ENCODE results near the gene MCTP2. TPM values are rescaled to one million over a fixed set of nuclear protein-coding genes. Genes with fewer than 3 reads are reported as not detected.

The MCTP2 gene, protein sequence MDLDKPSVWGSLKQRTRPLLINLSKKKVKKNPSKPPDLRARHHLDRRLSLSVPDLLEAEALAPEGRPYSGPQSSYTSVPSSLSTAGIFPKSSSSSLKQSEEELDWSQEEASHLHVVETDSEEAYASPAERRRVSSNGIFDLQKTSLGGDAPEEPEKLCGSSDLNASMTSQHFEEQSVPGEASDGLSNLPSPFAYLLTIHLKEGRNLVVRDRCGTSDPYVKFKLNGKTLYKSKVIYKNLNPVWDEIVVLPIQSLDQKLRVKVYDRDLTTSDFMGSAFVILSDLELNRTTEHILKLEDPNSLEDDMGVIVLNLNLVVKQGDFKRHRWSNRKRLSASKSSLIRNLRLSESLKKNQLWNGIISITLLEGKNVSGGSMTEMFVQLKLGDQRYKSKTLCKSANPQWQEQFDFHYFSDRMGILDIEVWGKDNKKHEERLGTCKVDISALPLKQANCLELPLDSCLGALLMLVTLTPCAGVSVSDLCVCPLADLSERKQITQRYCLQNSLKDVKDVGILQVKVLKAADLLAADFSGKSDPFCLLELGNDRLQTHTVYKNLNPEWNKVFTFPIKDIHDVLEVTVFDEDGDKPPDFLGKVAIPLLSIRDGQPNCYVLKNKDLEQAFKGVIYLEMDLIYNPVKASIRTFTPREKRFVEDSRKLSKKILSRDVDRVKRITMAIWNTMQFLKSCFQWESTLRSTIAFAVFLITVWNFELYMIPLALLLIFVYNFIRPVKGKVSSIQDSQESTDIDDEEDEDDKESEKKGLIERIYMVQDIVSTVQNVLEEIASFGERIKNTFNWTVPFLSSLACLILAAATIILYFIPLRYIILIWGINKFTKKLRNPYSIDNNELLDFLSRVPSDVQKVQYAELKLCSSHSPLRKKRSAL
- total RNA-seq: 14.2 TPM

DNA sequence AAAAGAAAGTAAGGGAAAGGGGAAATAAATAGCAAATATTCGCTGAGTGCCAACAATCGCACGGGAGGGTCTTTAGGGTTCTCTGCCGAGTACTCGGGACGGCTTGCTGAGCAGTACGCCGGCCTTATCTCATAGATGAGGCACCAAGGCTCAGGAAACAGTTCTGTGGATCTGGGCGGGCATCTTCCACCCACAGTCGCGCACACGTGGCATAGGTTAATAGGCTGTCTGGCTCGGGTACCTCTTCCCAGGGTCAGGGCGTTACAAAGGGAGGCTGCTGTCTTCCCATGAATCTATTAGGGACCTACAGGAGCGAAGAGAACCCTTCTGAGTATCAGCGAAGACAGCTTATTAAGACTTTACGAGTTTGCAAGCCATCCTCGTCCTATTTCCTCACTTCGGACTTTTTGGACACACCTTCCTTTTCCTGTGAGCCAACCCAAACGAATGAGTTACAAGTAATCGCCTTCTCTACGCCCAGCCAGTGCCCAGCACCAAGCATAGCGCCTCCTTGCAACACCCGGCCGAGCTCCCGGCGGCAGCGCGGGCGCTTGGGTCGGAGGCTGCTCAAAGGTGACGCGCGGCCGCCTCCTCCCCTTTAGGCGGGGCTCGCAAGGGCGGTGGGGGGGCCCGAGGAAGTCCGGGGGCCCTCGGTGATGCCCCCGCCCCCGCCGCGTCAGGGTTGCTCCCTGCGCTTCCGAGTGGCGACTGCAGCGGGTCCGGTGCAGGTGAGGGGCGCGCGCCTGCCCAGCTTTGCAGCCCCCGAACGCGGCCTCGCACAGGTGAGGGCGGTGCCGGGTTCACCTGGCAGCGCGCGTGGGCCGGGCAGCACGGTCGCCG lies at the start of gene MCTP2:
Gene MCTP2 (plus strand): TSS at position 679 of the 840 bp plus-strand sequence. CDS start 66,705 bp downstream, outside the sequence.
- DNase-seq: no peak

DNA sequence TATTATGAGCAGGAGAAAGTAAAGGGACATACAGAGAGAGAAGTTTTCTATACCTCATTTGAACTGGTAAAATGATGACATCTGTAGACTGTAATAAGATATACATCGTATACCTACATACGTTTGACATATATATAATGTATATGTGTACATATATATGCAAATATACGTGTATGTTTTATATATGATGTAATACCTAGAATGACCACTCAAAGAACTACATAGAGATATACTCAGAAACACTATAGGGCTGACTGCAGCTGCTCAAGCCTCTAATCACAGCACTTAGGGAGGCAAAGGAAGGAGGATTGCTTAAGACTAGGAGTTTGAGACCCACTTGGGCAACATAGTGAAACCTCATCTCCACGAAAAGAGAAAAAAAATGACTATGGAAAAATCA lies 48.5 kb upstream of the MCTP2 start:
- no peak for DNase-seq

DNA sequence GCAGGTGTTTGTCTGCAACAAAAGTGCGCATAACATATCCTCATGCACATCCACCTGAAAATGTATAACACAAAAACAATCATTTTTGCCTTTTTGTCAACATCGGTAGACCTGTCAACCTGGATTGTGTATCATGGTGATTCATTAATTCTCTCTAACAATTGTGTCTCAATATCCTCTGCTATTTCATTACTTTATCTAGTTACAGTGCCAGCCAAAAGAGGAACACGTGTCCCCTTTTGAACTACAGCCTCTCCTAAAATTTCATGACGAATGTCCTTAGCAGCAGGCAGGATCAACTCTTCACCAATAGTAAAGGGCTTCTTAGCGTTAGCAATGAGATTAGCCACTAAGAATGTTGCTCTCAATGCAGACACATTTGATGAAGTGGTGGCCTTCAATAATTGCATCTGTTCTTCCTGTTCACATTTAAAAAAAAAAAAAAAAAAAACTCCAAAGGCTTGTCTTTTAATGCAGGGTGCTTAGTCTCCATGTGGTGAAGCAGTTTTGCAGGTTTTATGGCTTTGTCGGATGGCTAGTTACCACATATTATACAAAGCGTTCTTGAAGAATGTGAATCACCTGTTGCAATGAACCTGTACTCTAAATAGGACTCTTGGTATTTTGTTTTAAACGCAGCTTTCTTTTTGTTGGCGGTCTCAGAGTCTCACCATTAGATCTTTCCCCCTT lies 45.7 kb upstream of the MCTP2 start:
- no peak for DNase-seq

DNA sequence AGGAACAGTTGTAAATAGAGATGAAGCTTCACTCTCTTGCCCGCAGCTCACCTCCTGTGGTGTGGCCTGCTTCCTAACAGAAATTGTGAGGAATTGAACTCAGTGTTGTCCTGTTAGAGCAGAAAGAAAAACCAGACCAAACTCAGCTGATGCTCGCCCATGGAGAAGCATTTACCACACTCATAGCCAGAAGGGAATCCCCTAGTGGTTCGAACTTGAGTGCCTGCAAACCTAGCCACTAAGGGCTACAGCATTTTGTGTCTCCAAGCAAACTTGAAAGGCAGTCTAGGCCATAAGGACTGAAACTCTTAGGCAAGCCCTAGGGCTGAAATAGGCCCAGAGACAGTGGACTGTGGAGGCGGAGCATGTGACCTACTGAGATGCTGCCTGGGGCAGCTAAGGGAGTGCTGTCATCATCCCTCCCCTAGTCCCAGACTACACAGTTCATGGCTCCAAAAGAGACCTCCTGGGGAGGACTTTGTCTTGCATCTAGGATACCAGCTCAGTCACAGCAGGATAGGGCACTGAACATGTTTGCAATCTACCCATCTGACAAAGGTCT lies 44.5 kb upstream of the MCTP2 start:
- no peak for DNase-seq

DNA sequence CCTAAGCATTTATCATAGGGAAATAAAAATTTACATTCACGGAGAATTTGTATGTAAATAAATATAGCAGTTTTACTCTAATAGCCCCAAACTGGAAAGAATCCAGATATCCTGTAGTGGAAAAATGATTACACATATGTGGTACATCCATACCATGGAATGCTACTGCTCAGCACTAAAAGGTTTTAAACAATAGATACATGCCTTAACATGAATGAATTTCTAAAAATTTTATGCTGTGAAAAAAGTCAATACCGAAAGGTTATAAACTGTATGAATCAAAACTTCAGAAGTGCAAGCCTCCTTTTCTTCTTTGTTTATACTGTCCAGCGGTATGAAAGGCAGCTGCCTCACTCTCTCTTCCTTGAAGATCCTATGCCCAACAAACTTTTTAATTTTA lies 37.5 kb upstream of the MCTP2 start:
- DNase-seq: no peak

DNA sequence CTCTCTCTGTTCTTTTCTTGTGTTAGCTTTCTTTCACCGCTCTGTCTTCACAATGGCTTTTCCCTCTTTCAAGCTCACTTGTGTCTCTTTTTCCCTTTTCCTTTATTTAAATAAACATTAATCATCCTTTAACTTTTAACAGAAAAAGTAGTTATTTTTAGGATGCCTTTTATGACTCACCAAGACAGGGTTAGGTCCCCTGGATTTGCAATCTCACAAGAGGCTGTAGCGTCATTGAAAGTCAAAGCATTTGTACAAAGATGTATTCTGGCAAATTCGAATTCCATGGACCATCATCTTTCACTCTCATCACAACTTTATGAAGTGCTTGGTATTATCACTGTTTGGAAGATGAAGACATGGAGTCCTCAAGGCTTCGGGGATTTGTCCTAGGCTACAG lies 34.8 kb upstream of the MCTP2 start:
- DNase-seq: no peak

DNA sequence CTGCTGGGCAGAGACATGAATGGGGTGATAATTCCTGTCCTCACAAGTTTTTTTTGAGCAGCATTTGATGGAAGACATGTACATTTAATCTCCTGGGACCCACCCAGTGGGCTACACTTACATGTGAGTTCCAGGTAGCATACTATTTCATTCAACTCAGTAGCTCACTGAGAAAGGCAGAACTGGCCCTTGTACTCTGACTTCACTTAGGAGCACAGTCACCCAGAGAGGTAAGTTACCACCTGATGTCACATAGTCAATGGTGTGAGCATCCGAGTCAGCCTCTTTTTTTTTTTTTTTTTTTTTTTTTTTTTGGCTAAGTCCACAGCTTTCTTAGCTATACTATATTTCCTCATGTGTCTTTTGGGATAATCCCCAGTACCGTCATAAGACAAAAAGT lies 32.7 kb upstream of the MCTP2 start:
- DNase-seq: no peak

DNA sequence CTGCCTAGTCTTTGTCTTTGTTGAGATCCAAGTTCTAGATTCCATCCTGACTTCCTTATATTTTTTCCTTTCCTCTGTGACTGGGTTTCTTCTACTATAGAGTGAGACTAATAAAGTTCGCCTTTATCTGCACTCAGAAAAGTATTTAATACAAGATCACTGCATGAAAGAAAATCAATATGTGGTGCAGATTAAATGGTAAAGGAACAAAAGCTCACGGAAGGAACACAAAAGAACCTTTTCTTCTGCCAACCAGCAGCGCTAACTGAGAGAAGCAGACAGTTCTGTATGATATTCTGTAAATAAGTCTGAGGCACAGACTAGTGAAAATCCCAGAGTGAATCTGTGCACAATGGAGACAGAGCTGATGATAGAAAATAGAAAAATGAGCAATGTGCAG lies 31.6 kb upstream of the MCTP2 start:
- DNase-seq: no peak

DNA sequence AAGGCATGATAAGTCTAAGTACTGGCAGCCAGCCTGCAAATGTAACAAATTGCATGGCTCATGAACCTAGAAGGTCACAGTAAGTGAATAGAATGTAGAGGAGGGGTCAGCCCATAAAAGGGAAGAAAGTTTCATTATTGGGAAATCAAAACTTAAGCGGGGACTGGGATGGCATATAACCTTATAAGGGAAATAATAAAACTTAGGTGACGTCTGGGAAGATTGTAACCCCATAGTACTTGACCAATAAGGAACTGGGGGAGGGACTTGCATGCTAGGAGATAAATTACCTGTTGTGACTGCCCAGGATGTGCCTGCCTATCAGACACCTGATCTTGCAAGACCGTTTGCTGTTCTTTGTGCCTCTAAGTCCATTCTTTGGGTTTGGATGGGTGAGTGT lies 28.1 kb upstream of the MCTP2 start:
- DNase-seq: no peak

DNA sequence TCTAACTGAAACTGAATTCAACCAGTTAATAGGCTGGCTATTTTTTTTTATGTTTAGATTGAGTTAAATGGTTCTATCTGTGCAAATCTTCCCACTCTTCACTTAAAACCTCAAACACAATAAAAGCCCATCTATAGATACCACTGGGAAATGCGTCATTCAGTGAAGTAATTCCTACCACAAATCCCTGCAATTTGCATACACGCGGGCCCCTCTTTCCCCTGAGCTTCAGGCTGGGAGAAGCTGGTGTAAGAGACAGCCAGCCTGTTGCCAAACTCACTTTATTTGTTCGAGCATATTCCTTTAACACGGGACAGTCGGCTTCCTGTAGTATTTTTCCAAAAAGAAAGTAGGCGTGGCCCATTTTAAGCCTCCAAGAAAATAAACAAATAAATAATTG lies 26.0 kb upstream of the MCTP2 start:
- DNase-seq: no peak

DNA sequence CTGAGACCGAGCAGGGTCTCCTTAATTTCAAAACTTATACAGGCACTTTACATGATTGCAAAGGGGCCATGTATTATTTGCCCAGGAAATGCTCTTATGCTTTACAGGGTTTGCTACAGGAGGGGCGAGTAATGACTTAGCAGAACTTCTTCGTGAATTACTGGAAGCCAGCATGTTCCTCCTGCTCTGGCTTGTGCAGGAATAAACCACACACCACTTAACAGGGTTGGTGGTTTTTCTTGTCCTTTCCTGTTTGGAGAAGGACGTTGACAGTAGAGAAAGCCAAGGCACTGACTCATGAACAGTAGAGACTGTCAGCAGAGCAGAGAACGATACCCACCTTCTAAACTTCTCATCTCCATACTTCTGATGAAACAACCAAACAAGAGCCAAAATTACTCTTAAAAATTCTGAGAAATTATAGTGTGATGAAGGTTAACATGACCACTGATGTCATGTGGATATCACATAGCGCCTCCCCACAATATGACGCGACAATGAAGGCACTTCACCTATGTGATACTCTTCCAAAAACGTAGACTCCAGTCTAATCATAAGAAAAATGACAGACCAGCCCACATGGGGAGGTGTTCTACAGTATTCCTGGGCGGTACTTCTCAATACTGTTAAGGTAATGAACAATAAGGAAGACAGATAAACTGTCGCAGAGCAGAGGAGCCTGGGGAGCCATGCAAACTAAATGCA lies 24.7 kb upstream of the MCTP2 start:
- no peak for DNase-seq

DNA sequence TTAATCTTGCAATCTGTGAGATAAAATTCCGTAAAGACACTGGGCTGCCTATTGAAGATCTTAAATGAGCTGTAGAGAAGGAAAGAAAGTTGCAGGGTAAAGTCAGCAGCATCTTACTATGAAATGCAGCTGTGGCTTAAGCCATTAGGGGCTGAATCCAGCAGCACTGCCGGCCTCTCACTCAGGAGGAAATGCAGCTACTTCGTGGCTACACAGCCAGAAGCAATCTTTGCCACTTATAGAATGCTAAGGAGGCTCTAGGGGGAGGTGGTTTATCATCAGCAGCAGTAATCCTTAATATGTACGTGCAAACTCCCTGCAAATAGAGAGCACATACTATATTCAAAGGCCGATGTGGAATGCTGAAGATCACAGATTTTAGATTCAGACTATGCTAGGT lies 19.1 kb upstream of the MCTP2 start:
- no peak for DNase-seq

DNA sequence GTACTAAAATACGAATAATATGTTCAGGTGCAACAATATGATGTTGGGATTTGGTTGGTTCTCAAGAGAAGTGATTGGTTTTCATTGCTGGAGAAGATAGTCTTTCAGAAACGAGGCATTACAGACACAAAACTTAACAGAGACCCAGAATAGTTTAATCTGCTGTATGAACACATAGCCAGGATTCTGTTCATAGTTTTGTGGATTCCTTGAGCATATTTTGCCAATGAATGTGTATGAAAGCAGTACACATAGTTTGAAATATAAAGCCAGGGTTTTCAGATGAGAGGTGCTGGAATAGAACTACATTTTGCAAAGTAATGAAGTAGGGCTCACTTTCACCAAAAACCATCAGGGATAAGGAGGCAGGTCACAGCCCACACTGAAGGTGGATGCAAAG lies 5.7 kb upstream of the MCTP2 start:
- no peak for DNase-seq

DNA sequence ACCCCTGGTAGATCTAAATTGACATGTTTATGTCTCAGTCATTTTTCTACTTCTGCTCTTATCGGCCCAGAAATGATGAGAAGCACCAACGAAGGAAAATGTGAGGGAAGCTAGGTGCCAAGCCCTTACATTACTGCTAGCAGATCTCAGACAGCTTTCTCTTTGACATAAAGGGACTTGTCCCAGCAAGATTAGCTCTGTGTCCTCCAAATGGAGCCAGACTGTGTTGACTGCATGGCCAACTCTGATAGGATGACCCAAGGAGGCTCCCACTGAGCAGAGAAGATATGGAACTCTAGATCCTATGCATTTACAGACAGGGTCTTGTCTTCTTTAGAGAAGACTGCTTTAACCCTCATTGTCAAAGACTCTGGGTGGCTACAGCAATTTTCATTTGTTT lies 2.8 kb upstream of the MCTP2 start:
- no peak for DNase-seq

DNA sequence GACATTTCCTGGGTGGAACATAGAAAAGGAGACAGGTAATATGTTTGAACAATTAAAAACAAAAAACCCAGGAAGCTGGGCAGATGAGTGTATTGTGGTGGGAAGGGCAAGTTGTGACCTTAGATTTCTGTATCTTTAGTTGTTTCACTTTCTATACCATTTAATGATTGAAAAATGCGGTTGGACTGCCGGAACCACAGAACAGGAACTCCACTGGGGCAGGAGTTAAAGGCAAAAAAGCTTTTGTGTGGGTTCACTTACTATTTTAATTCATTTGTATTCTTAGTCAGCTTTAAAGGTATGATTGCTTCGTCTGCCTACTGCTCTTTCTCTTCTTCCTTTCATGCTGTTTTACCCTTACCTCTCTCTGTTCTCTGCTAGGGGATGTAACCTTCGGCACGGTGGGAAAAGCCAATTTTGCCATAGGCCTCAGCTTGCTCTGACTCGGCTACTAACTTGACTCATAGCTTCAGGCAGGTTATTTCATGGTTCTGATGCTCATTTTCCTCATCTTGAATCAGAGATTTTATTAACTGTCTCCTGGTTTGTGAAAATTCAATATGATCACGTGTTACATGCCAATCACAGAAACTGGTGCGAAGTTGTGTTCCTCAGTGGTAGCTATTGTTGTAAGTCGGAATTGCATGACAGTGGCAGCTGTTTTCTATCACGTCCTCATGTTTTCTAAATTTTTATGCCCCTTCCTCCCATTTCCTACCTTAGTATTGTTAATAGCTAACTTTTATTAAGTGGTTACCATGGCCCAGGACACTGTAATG lies 1.6 kb upstream of the MCTP2 start:
- no peak for DNase-seq

DNA sequence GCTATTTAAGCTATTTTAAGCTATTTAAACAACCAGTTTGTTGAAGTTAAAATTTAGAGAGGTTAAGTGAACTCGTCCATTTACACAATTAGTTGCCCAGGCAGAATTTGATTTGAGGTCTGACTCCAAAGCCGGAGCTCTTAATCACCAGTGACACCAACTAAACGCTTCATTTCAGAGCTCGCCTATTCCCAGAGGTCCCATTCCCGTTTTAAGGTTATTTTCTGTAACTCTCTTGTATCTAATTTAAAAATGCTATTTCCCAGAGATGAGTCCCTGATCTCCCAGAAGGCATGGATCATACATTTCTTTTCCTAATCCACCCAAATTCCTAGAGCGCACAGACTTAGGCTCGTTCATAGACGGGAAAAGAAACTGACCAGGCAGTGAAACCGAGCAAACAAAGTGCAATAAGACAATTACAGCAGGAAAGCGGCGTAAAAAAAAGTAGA lies 904 bp upstream of the MCTP2 start:
- DNase-seq: no peak

DNA sequence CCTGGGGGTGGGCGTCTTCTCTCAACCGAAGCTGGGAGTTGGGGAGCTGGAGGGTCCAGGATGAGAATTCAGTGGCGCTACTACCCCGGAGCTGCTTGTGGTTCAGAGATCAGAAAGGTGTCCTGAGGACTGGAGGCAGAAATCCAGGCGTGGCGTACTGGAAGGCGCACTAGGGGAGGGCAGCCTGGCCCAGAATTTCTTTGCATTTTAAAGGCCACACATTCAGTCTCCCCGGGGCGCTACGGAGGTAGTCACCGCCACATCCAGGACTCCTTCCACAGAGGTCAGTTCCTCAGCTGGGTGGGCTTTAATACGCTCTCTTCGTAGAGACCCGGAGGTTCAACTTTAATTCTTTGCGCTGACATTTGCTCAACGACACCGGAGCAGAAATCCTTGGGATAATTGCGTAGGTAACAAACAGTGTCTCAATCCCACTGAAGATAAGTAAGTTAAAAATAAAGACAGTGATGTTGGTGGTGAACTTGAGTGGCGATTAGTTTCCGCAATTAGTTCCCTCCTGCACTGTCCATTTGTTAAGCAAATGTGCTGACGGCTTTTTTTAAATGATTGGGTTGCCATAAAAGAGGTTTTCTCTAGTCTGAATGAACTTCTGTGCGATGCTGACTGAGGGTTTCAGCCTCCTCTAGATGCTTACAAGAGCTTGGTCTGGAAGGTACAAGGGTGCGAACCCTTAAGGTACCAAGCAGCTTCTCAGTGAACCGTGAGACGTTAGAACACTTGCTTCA lies 535 bp downstream of the MCTP2 start:
- DNase-seq: no peak

DNA sequence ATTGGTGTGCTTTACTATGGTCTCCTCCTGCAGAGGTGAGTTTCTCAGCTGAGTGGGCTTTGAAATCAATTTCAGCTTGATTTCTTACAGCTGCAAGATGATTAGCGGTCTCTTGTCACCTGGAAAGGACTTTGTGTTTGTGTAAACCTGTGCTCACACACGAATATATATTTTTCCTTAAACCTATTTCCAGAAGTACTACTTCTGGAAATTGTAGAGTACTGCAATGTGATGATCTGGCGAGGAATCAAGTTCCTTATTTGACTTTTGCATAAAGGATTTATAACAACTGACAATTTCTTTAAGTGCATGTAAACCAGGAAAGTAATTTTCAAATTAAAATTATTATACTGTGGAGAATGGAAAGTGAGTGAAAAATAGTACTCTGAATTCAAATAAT lies 2.1 kb downstream of the MCTP2 start:
- no peak for DNase-seq

DNA sequence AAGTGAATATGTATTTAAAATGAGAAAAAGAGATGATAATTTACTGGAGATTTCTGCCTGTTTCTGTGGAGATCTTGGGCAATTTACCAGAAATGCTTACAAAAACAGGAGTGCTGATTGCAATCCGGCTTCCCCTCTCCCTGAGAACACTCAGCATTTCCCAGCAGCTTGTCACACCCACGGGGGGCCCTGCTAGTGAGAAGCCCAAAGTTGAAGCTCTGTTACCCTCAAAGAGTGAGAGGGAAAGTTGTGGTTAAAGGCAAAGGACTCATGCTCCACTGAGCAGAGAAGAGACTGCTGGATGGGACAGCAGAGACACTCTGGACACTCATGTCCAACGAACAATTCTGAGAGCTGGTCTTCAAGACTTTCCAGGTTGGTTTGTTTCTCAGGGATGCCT lies 2.9 kb downstream of the MCTP2 start:
- DNase-seq: no peak
